Natural killer cell (primary cell): Measurements from ENCODE around the gene PRELID2. TPM values are rescaled to one million over a fixed set of nuclear protein-coding genes. Genes with fewer than 3 reads are reported as not detected.
"Not testable (repeated sequence)": the region's sequence is repeated elsewhere in the genome, so short reads cannot be mapped to it uniquely, and the experiment has no call there.

Experiments used
- ATAC-seq, 3 donors: fragments of 150-1000 bp in 2 of 3; fragments of 200-7000 bp in 1 of 3; cut with Tn5 transposase; 1 replicate in 1 of 3; 2 replicates in 2 of 3; pipeline ENCODE4 v1.10.0; 2021; ENCODE audit warnings: mild to moderate bottlenecking in 2 of 3, moderate library complexity in 2 of 3
- DNase-seq, 2 donors: peaks; one replicate each; pipeline versions ENCODE4 v3.0.0 to v3.0.0-alpha.2; 2013 to 2021; ENCODE audit warnings: mixed read lengths in 1 of 2
- H3K27ac ChIP-seq: one replicate; pipeline ENCODE4 v1.5.1; 2013; ENCODE audit warnings: mild to moderate bottlenecking, low read length
- H3K27me3 ChIP-seq: one replicate; pipeline ENCODE4 v1.6.1; 2013; ENCODE audit warnings: low read length; ENCODE audit not compliant: control insufficient read depth, insufficient read depth
- H3K36me3 ChIP-seq: one replicate; pipeline ENCODE4 v1.6.1; 2013; ENCODE audit warnings: low read length; ENCODE audit not compliant: control insufficient read depth, insufficient read depth
- H3K4me1 ChIP-seq: one replicate; pipeline ENCODE4 v1.6.1; 2013; ENCODE audit warnings: low read length; ENCODE audit not compliant: control insufficient read depth, insufficient read depth
- H3K4me3 ChIP-seq: one replicate; pipeline ENCODE4 v1.5.1; 2013; ENCODE audit warnings: low read length
- H3K9me3 ChIP-seq: one replicate; pipeline ENCODE4 v1.6.1; 2013; ENCODE audit warnings: low read length; ENCODE audit not compliant: control insufficient read depth, insufficient read depth
- H3K27ac Mint-ChIP-seq, 2 donors: one replicate each; pipeline ENCODE4 v1.8.0; 2022; ENCODE audit warnings: mild to moderate bottlenecking in 2 of 2, mixed read lengths in 2 of 2, moderate library complexity in 1 of 2
- H3K27me3 Mint-ChIP-seq, 2 donors: one replicate each; pipeline ENCODE4 v1.8.0; 2022; ENCODE audit warnings: low read depth in 2 of 2, mixed read lengths in 2 of 2
- H3K36me3 Mint-ChIP-seq: one replicate; pipeline ENCODE4 v1.8.0; 2022; ENCODE audit warnings: mixed read lengths
- H3K4me1 Mint-ChIP-seq, 2 donors: one replicate each; pipeline ENCODE4 v1.8.0; 2022; ENCODE audit warnings: mixed read lengths in 2 of 2
- H3K4me3 Mint-ChIP-seq: one replicate; pipeline ENCODE4 v1.8.0; 2022; ENCODE audit warnings: mild to moderate bottlenecking, moderate library complexity, mixed read lengths
- H3K9me3 Mint-ChIP-seq, 2 donors: one replicate each; pipeline ENCODE4 v1.8.0; 2022; ENCODE audit warnings: mixed read lengths in 2 of 2
- WGBS: methylation state at CpG from one replicate; pipeline ENCODE4 v1.1.7; 2013; ENCODE audit warnings: missing lambda C conversion rate; ENCODE audit not compliant: insufficient coverage; 5-methylcytosine and 5-hydroxymethylcytosine counted together
- intact Hi-C: fragments of 100-400 bp; cut with micrococcal nuclease; formaldehyde crosslinking; loops from one replicate; pipeline ENCODE4 v1.14.2; 2022
- total RNA-seq, 4 donors: library from RNA; stranded (reverse); fragments of 120-200 nt in 1 of 4; gene quantifications; one replicate each; pipeline versions ENCODE4 v1.2.3 to v1.2.4, GENCODE V29; 2013 to 2022
- TF ChIP-seq, protein P1 (sequence below): fragments of 200-600 bp; IDR thresholded peaks from one replicate; pipeline ENCODE4 v1.8.0; 2022; ENCODE audit warnings: antibody characterized with exemption

The PRELID2 gene
- total RNA-seq, 3 donors from 2014 or later (not counting 1 experiment from before 2014, with no cell fraction given), result 1.5 to 3.1 (median 1.7) TPM

DNA sequence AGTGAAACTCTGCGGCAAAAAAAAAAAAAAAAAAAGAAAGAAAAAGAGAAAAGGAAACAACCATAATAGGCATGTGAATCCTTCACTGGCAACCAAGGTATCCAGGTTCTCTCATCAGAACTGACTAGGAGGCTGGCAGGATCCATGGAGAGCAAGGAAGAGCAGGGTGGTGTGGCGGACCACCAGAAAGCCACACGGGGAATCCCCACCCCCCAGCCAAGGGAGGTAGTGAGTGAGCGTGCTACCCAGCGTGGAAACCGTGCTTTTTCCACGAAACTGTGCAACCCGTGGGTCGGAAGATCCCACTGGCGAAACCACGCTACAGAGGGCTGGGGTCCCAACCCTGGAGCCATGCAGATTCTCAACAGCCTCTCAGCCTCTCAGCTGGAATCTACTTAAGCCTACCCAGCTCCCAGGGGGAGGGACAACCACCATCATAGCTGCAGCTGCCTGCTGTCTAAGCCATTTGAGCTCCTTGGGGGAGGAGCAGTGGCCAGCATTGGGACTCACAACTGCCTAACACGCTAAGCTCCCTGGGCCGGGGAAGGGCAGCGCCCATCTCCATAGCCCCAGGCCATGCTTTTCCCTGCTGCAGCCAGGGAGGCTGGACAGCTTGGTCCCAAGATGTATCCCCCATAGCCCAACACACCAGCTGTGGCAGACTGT is 91.6 kb downstream of the PRELID2 start:
- 96% methylated on average over 14 of the region's 14 CpGs for WGBS
- no peaks in the 10 kb centered on the region for H3K4me1 ChIP-seq
- intact Hi-C loops, result no loop called here
- Mint-ChIP-seq H3K36me3 (no peaks in the 10 kb centered on the region), H3K4me3 (no peak overlapping the region), H3K27me3 (no peaks in the 10 kb centered on the region), H3K9me3 (peaks cover 2 to 8% of the 10 kb centered on the region in 2 donors), H3K4me1 (no peaks in the 10 kb centered on the region), H3K27ac (no peak overlapping the region)
- no peak overlapping the region for H3K4me3 ChIP-seq
- ATAC-seq, result peak; percentile 29 to 54 (median 46)
- H3K9me3 ChIP-seq, result no peaks in the 10 kb centered on the region
- peak in 1 of 2 donors; percentile 15 for DNase-seq
- no peaks in the 10 kb centered on the region for H3K36me3 ChIP-seq
- no peaks in the 10 kb centered on the region for H3K27me3 ChIP-seq
- TF ChIP-seq, protein P1, sequence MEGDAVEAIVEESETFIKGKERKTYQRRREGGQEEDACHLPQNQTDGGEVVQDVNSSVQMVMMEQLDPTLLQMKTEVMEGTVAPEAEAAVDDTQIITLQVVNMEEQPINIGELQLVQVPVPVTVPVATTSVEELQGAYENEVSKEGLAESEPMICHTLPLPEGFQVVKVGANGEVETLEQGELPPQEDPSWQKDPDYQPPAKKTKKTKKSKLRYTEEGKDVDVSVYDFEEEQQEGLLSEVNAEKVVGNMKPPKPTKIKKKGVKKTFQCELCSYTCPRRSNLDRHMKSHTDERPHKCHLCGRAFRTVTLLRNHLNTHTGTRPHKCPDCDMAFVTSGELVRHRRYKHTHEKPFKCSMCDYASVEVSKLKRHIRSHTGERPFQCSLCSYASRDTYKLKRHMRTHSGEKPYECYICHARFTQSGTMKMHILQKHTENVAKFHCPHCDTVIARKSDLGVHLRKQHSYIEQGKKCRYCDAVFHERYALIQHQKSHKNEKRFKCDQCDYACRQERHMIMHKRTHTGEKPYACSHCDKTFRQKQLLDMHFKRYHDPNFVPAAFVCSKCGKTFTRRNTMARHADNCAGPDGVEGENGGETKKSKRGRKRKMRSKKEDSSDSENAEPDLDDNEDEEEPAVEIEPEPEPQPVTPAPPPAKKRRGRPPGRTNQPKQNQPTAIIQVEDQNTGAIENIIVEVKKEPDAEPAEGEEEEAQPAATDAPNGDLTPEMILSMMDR, result no peak
- no peak overlapping the region for H3K27ac ChIP-seq

DNA sequence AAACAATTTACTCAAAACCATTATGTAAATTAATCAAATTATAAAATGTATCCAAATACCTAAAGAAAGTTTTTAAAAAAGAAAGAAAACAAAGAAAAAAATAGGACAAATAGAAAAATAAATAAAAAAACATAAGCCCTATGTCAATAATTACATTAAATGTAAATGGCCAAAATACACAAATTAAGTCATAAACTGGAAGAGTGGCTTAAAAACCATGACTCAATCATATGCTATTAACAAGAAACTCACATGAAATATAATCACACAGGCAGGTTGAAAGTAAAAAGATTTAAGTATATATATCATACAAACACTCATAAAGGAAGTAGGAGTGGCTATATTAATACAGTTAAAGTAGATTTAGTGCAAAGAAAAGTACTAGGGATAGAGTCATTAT is 95.3 kb downstream of the PRELID2 start:
- no peaks in the 10 kb centered on the region for H3K36me3 Mint-ChIP-seq
- intact Hi-C loops, result no loop called here

DNA sequence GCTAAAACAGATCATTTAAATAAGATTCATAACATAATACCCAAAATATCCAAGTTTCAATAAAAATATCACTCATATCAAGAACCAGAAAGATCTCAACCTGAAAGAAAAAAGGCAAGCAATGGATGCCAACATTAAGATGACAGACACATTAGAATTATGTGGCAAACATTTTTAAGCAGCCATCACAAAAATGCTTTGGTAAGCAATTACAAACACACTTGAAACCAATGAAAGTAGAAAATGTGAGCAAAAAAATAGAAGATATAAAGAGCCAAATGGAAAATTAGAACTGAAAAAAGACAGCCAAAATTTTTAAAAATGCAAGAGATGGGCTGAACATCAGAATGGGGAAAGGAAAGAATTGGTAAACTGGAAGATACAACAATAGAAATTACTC is 96.9 kb downstream of the PRELID2 start:
- H3K9me3 ChIP-seq, result no peaks in the 10 kb centered on the region
- DNase-seq (no peak), ATAC-seq (no peak)
- H3K4me1 ChIP-seq, result no peaks in the 10 kb centered on the region
- Mint-ChIP-seq H3K36me3 (no peaks in the 10 kb centered on the region), H3K4me1 (no peaks in the 10 kb centered on the region), H3K27me3 (no peaks in the 10 kb centered on the region), H3K27ac (no peak overlapping the region), H3K4me3 (no peak overlapping the region), H3K9me3 (peaks cover 3 to 6% of the 10 kb centered on the region in 2 donors)
- no peaks in the 10 kb centered on the region for H3K36me3 ChIP-seq
- no peaks in the 10 kb centered on the region for H3K27me3 ChIP-seq
- no peak overlapping the region for H3K4me3 ChIP-seq
- no peak overlapping the region for H3K27ac ChIP-seq
- intact Hi-C loops, result no loop called here
- TF ChIP-seq, protein P1, result no peak

More for the DNA sequence above, 95.3 kb downstream of the PRELID2 start:
- Histone ChIP-seq H3K4me3 (no peak overlapping the region), H3K4me1 (no peaks in the 10 kb centered on the region), H3K27ac (no peak overlapping the region), H3K36me3 (no peaks in the 10 kb centered on the region), H3K27me3 (no peaks in the 10 kb centered on the region), H3K9me3 (no peaks in the 10 kb centered on the region)
- Mint-ChIP-seq H3K9me3 (peaks cover 3 to 6% of the 10 kb centered on the region in 2 donors), H3K27me3 (no peaks in the 10 kb centered on the region), H3K4me1 (no peaks in the 10 kb centered on the region), H3K27ac (no peak overlapping the region), H3K4me3 (no peak overlapping the region)
- DNase-seq (no peak), ATAC-seq (peak in 1 of 3 donors; percentile 33)
- TF ChIP-seq, protein P1, result no peak

DNA sequence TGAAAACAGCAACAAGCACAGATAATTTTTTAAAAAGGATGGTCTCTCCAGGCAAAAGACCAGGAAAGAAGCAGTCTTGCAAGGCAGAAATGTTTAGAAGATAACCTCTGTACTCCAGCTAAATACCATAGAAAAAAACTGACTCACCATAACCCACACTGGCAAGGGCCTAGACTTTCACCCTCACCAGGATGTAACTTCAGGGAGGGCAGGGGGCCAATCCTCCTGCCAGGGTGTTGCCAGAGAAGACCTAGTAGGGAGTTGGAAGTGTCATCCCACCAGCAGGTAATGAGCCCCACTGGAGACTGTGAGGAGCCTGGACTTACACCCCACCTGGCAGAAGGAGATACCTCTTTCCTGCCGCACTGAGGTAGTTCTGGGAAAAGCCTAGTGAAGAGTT is 97.6 kb downstream of the PRELID2 start:
- TF ChIP-seq, protein P1, result no peak
- Histone ChIP-seq H3K4me1 (no peaks in the 10 kb centered on the region), H3K9me3 (no peaks in the 10 kb centered on the region), H3K36me3 (no peaks in the 10 kb centered on the region), H3K4me3 (no peak overlapping the region), H3K27ac (no peak overlapping the region), H3K27me3 (no peaks in the 10 kb centered on the region)
- WGBS, result no CpG with 5 or more reads among the region's 1 CpG
- DNase-seq (no peak), ATAC-seq (no peak)
- H3K4me3 Mint-ChIP-seq, result no peak overlapping the region
- no peaks in the 10 kb centered on the region for H3K36me3 Mint-ChIP-seq
- H3K27me3 Mint-ChIP-seq, result no peaks in the 10 kb centered on the region
- H3K4me1 Mint-ChIP-seq, result no peaks in the 10 kb centered on the region
- H3K27ac Mint-ChIP-seq, result no peak overlapping the region
- intact Hi-C loops, result no loop called here
- H3K9me3 Mint-ChIP-seq, result peaks cover 3 to 6% of the 10 kb centered on the region in 2 donors

DNA sequence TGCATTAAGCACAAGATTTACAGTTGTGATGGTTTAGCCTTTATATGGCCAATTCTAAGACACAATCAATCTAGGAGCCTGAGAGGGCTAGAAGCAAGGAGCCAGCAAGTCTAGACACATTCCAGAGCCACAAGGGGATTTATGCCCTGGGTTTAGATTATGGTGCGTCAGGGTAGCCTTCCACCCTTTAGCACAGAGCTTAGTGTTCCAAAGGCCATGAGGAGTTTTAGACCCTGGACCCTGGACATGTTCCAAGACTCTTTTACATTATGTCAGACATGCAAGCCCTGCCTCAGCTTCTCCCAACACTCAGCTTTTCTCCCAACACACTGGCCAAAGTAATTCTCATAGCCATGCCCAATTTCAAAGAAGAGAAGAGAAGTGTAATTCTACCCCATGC is 105.2 kb downstream of the PRELID2 start:
- H3K36me3 ChIP-seq, intact Hi-C loops, H3K4me1 Mint-ChIP-seq, H3K27me3 Mint-ChIP-seq, H3K4me3 ChIP-seq, H3K4me3 Mint-ChIP-seq, ATAC-seq, H3K27me3 ChIP-seq, H3K4me1 ChIP-seq, H3K27ac ChIP-seq, DNase-seq, H3K27ac Mint-ChIP-seq: not testable (repeated sequence)
- H3K9me3 ChIP-seq, result peaks cover 20% of the 10 kb centered on the region
- peaks cover 17 to 26% of the 10 kb centered on the region in 2 donors for H3K9me3 Mint-ChIP-seq
- 93% methylated on average over 1 of the region's 1 CpG for WGBS
- peaks cover 34% of the 10 kb centered on the region for H3K36me3 Mint-ChIP-seq
